IMR-90 (cell line): ENCODE data around the gene CELSR2. TPM values are rescaled to one million over a fixed set of nuclear protein-coding genes. Genes with fewer than 3 reads are reported as not detected.

Source experiments
- ATAC-seq: fragments of 200-7000 bp; cut with Tn5 transposase; 2 replicates; pipeline ENCODE4 v1.9.1; 2020; ENCODE audit warnings: low read depth, mild to moderate bottlenecking, moderate library complexity
- BruUV-seq: library from RNA; stranded (reverse); fragments of 400-500 nt; replicated peaks from 2 replicates; lab custom pipeline; 2021; lab: Mats Ljungman, UMichigan
- CTCF ChIA-PET: fragments of 300-600 bp; formaldehyde crosslinking; extraction: SDS; loops from one replicate; lab custom pipeline; 2021; ENCODE audit warnings: antibody characterized with exemption; lab: Yijun Ruan, JAX
- POLR2A ChIA-PET: fragments of 300-600 bp; sonication (Branson Sonifier 250); formaldehyde crosslinking; loops from one replicate; lab custom pipeline; 2022; ENCODE audit warnings: antibody characterized with exemption; ENCODE audit not compliant: unreplicated experiment; lab: Charles Lee
- DNase-seq: peaks from one replicate; pipeline ENCODE4 v3.0.0; 2013
- H2AFZ ChIP-seq: replicated peaks from 2 replicates; pipeline ENCODE3; 2013; ENCODE audit warnings: low read length, mild to moderate bottlenecking; ENCODE audit not compliant: poor library complexity
- H2AK5ac ChIP-seq: 2 replicates; pipeline ENCODE4 v1.6.1; 2013; ENCODE audit warnings: low read depth, low read length, inconsistent platforms
- H2AK9ac ChIP-seq: replicated peaks from 2 replicates; pipeline ENCODE3; 2013; ENCODE audit warnings: mild to moderate bottlenecking, low read depth, low read length, moderate library complexity; ENCODE audit not compliant: poor library complexity
- H2BK120ac ChIP-seq: 2 replicates; pipeline ENCODE4 v1.6.1; 2013; ENCODE audit warnings: low read depth, low read length, inconsistent platforms
- H2BK15ac ChIP-seq: 3 replicates; pipeline ENCODE4 v1.6.1; 2013; ENCODE audit warnings: low read depth, low read length, inconsistent platforms
- H2BK20ac ChIP-seq: 2 replicates; pipeline ENCODE4 v1.6.1; 2013; ENCODE audit warnings: low read depth, mild to moderate bottlenecking, inconsistent platforms, low read length, moderate library complexity
- H2BK5ac ChIP-seq: 2 replicates; pipeline ENCODE4 v1.6.1; 2013; ENCODE audit warnings: mild to moderate bottlenecking, low read depth, low read length, inconsistent platforms; ENCODE audit not compliant: poor library complexity, severe bottlenecking
- H3K14ac ChIP-seq: replicated peaks from 2 replicates; pipeline ENCODE4 v1.6.1; 2013; ENCODE audit warnings: low read depth, low read length, inconsistent platforms
- H3K18ac ChIP-seq: 2 replicates; pipeline ENCODE4 v1.6.1; 2013; ENCODE audit warnings: low read depth, low read length, control low read depth
- H3K23ac ChIP-seq: 2 replicates; pipeline ENCODE4 v1.6.1; 2013; ENCODE audit warnings: low read depth, low read length, inconsistent platforms
- H3K27ac ChIP-seq: 2 replicates; pipeline ENCODE4 v1.5.1; 2013; ENCODE audit warnings: mild to moderate bottlenecking, control low read depth, low read length; ENCODE audit not compliant: insufficient read depth
- H3K27me3 ChIP-seq: 2 replicates; pipeline ENCODE4 v1.6.1; 2013; ENCODE audit warnings: low read length; ENCODE audit not compliant: control insufficient read depth, insufficient read depth
- H3K36me3 ChIP-seq: 2 replicates; pipeline ENCODE4 v1.6.1; 2013; ENCODE audit warnings: low read length, mixed read lengths; ENCODE audit not compliant: control insufficient read depth, insufficient read depth
- H3K4ac ChIP-seq: 2 replicates; pipeline ENCODE4 v1.6.1; 2013; ENCODE audit warnings: low read depth, low read length, inconsistent platforms
- H3K4me1 ChIP-seq: 2 replicates; pipeline ENCODE4 v1.6.1; 2013; ENCODE audit warnings: low read length, mixed read lengths; ENCODE audit not compliant: control insufficient read depth, insufficient read depth
- H3K4me2 ChIP-seq: 2 replicates; pipeline ENCODE4 v1.6.1; 2013; ENCODE audit warnings: low read depth, mild to moderate bottlenecking, control low read depth, low read length, moderate library complexity
- H3K4me3 ChIP-seq: 2 replicates; pipeline ENCODE4 v1.5.1; 2013; ENCODE audit warnings: low read depth, mild to moderate bottlenecking, control low read depth, low read length, moderate library complexity; ENCODE audit not compliant: insufficient read depth
- H3K56ac ChIP-seq: 2 replicates; pipeline ENCODE4 v1.6.1; 2013; ENCODE audit warnings: low read length, inconsistent platforms; ENCODE audit not compliant: insufficient read depth; ENCODE audit errors: extremely low read depth
- H3K79me1 ChIP-seq, 2 experiments: 2 replicates each; pipeline ENCODE4 v1.6.1; 2013; ENCODE audit warnings: low read length in 2 of 2, inconsistent platforms in 1 of 2, low read depth in 1 of 2
- H3K9ac ChIP-seq: 2 replicates; pipeline ENCODE4 v1.6.1; 2013; ENCODE audit warnings: low read depth, low read length, control low read depth
- H3K9me1 ChIP-seq: 2 replicates; pipeline ENCODE4 v1.6.1; 2013; ENCODE audit warnings: low read length, inconsistent platforms; ENCODE audit not compliant: insufficient read depth
- H3K9me3 ChIP-seq: 2 replicates; pipeline ENCODE4 v1.6.1; 2013; ENCODE audit warnings: low read length; ENCODE audit not compliant: control insufficient read depth, insufficient read depth
- H4K20me1 ChIP-seq: 2 replicates; pipeline ENCODE4 v1.6.1; 2013; ENCODE audit warnings: low read length, inconsistent platforms; ENCODE audit not compliant: insufficient read depth
- H4K5ac ChIP-seq: 2 replicates; pipeline ENCODE4 v1.6.1; 2013; ENCODE audit warnings: mild to moderate bottlenecking, low read depth, low read length, control low read depth
- H4K8ac ChIP-seq, 2 experiments: 2 replicates each; pipeline ENCODE4 v1.6.1; 2013; ENCODE audit warnings: low read depth in 2 of 2, low read length in 2 of 2, control low read depth in 1 of 2, inconsistent platforms in 1 of 2
- H4K91ac ChIP-seq: 2 replicates; pipeline ENCODE4 v1.6.1; 2013; ENCODE audit warnings: low read depth, low read length, inconsistent platforms; ENCODE audit not compliant: insufficient read depth
- BHLHE40 ChIP-seq: fragments of 150-350 bp; IDR thresholded peaks from 2 replicates; pipeline ENCODE4 v1.6.1; 2016; ENCODE audit warnings: mild to moderate bottlenecking, low read depth, low read length
- CEBPB ChIP-seq: IDR thresholded peaks from 2 replicates; pipeline ENCODE4 v1.6.1; 2012; ENCODE audit warnings: low read depth, low read length, improper control_type of control experiment
- CHD1 ChIP-seq: IDR thresholded peaks from 2 replicates; pipeline ENCODE4 v1.6.1; 2012; ENCODE audit warnings: low read depth, low read length, improper control_type of control experiment
- ELK1 ChIP-seq: fragments of 150-350 bp; IDR thresholded peaks from 2 replicates; pipeline ENCODE4 v1.6.1; 2016; ENCODE audit warnings: low read depth, mild to moderate bottlenecking, low read length, moderate library complexity, borderline replicate concordance
- FOS ChIP-seq: fragments of 150-350 bp; IDR thresholded peaks from 2 replicates; pipeline ENCODE4 v1.6.1; 2016; ENCODE audit warnings: low read depth, low read length
- MAFK ChIP-seq: IDR thresholded peaks from 2 replicates; pipeline ENCODE4 v1.6.1; 2012; ENCODE audit warnings: low read depth, low read length, improper control_type of control experiment
- MAZ ChIP-seq: IDR thresholded peaks from 2 replicates; pipeline ENCODE4 v1.6.1; 2012; ENCODE audit warnings: low read depth, mild to moderate bottlenecking, low read length, improper control_type of control experiment, moderate library complexity, borderline replicate concordance
- MXI1 ChIP-seq: IDR thresholded peaks from 2 replicates; pipeline ENCODE4 v1.6.1; 2012; ENCODE audit warnings: low read depth, mild to moderate bottlenecking, low read length, moderate library complexity, borderline replicate concordance
- NFE2L2 ChIP-seq: fragments of 150-350 bp; IDR thresholded peaks from 2 replicates; pipeline ENCODE4 v1.6.1; 2016; ENCODE audit warnings: low read depth, mild to moderate bottlenecking, low read length
- POLR2A ChIP-seq: IDR thresholded peaks from 2 replicates; pipeline ENCODE4 v1.6.1; 2012; ENCODE audit warnings: mild to moderate bottlenecking, low read depth, low read length
- RAD21 ChIP-seq: IDR thresholded peaks from 2 replicates; pipeline ENCODE4 v1.6.1; 2012; ENCODE audit warnings: low read length, improper control_type of control experiment
- RCOR1 ChIP-seq: IDR thresholded peaks from 2 replicates; pipeline ENCODE4 v1.6.1; 2012; ENCODE audit warnings: mild to moderate bottlenecking, low read length, improper control_type of control experiment; ENCODE audit not compliant: insufficient replicate concordance
- RFX5 ChIP-seq: IDR thresholded peaks from 2 replicates; pipeline ENCODE4 v1.8.0; 2012; ENCODE audit warnings: low read depth, mild to moderate bottlenecking, low read length, moderate library complexity
- SMC3 ChIP-seq: fragments of 150-350 bp; IDR thresholded peaks from 2 replicates; pipeline ENCODE4 v1.6.1; 2016; ENCODE audit warnings: low read depth, mild to moderate bottlenecking, antibody characterized with exemption, low read length, moderate library complexity
- USF2 ChIP-seq: fragments of 150-350 bp; IDR thresholded peaks from 2 replicates; pipeline ENCODE4 v1.6.1; 2017; ENCODE audit warnings: mild to moderate bottlenecking, antibody characterized with exemption, low read length, low read depth
- WGBS, 2 experiments: methylation state at CpG; one replicate each; pipeline versions ENCODE4 v1.1.5 to v1.1.7; 2013; ENCODE audit warnings: missing lambda C conversion rate in 2 of 2; ENCODE audit not compliant: insufficient read length in 1 of 2; ENCODE audit errors: extremely low coverage in 2 of 2; 5-methylcytosine and 5-hydroxymethylcytosine counted together
- dilution Hi-C: fragments of 300-500 bp; cut with HindIII; formaldehyde crosslinking; loops from one replicate; pipeline ENCODE4 v1.14.3; 2018; ENCODE audit warnings: low sequenced_read_pairs; ENCODE audit not compliant: unreplicated experiment
- in situ Hi-C: fragments of 300-500 bp; cut with MboI; formaldehyde crosslinking; loops from 3 replicates; pipeline ENCODE4 v1.14.3; 2019; ENCODE audit warnings: low sequenced_read_pairs, inconsistent platforms, mixed read lengths
- intact Hi-C: fragments of 100-400 bp; cut with micrococcal nuclease; formaldehyde crosslinking; loops from 2 replicates; pipeline ENCODE4 v1.10.0; 2022
- polyA plus RNA-seq, 3 experiments: library from polyadenylated mRNA; depleted of rRNA; stranded (reverse); fragments of >200 nt; gene quantifications; 2 replicates each; pipeline ENCODE4 v1.2.3, GENCODE V29; 2012; ENCODE audit warnings: low replicate concordance in 1 of 3
- total RNA-seq: library from RNA; depleted of rRNA; stranded (reverse); fragments of >200 nt; gene quantifications from 2 replicates; pipeline ENCODE4 v1.2.3, GENCODE V29; 2012

CELSR2 gene
- total and polyA plus RNA-seq, 2 of the 4 experiments (the other 2 are of a cell fraction): 1.3 to 5.3 TPM

GRCh38 chr1:109201123-109201703 is 48.1 kb upstream of the CELSR2 start:
- Histone ChIP-seq H3K27me3 (no peaks in the 10 kb centered on the region), H3K14ac (peak overlapping the region; percentile 18; the same call in 1 of the 2 replicates), H3K9me3 (no peaks in the 10 kb centered on the region), H3K36me3 (no peaks in the 10 kb centered on the region), H2AK9ac (no peak overlapping the region), H2BK15ac (peak overlapping the region; percentile 86; the same call in 2 of the 3 replicates), H3K4me2 (peak overlapping the region; percentile 45; the same call in 1 of the 2 replicates), H3K56ac (no peak overlapping the region), H2BK120ac (peak overlapping the region; percentile 57), H4K91ac (peak overlapping the region; percentile 60), H3K27ac (peak overlapping the region; percentile 28), H3K23ac (no peak overlapping the region), H4K8ac (peak overlapping the region in 1 of 2 experiments; percentile 38; a peak in 2 of 4 replicates), H3K79me1 (0 out of 4 replicates have a peak, but pooled peaks cover 0 to 3% of the 10 kb centered on the region in 2 experiments), H3K18ac (0 out of 2 replicates have a peak overlapping the region, but pooled peaks have one; percentile 16), H2AK5ac (peak overlapping the region; percentile 62; the same call in 1 of the 2 replicates), H4K5ac (peak overlapping the region; percentile 40), H2BK5ac (peak overlapping the region; percentile 38), H2BK20ac (peak overlapping the region; percentile 23), H3K4ac (peak overlapping the region; percentile 55), H3K4me3 (no peak overlapping the region), H4K20me1 (no peaks in the 10 kb centered on the region), H3K9ac (peak overlapping the region; percentile 24; the same call in 1 of the 2 replicates), H3K4me1 (peaks cover 14% of the 10 kb centered on the region), H2AFZ (peak overlapping the region; percentile 81), H3K9me1 (peaks cover 13% of the 10 kb centered on the region)
- intact Hi-C loops (loop anchor here (1.0 kb wide), 1 partner anchor 62 kb away; no protein-coding TSS in a partner anchor), dilution Hi-C loops (loop anchor here (25.0 kb wide), 1 partner anchor 136 kb away; no protein-coding TSS in a partner anchor), in situ Hi-C loops (no loop called here)
- DNase-seq (peak; percentile 96), ATAC-seq (peak; percentile 57)
- ChIA-PET CTCF (interaction anchor here (0.6 to 1.3 kb wide), 10 partner anchors 9 to 197 kb away, joined by 3 to 9 read pairs (median 3); partner anchors contain the start of genes SARS1 and SORT1), POLR2A (no interaction called here)
- WGBS, 2 experiments: no CpG with 5 or more reads among the region's 2 CpGs
- no TSS peak for BruUV-seq
- TF ChIP-seq RCOR1: no peak
- no peak for TF ChIP-seq NFE2L2
- TF ChIP-seq FOS: peak; percentile 70; the same call in 1 of the 2 replicates
- no peak for TF ChIP-seq MXI1
- TF ChIP-seq RFX5: no peak
- TF ChIP-seq ELK1: no peak
- no peak for TF ChIP-seq CHD1
- TF ChIP-seq POLR2A: peak; percentile 70
- peak; percentile 49; the same call in 1 of the 2 replicates for TF ChIP-seq CEBPB
- TF ChIP-seq USF2: no peak
- TF ChIP-seq MAFK: peak; percentile 62
- TF ChIP-seq SMC3: peak; percentile 77
- peak; percentile 63; the same call in 1 of the 2 replicates for TF ChIP-seq MAZ
- peak; percentile 91 for TF ChIP-seq RAD21
- no peak for TF ChIP-seq BHLHE40
